Stomach (tissue), 9 donors: Measurements from ENCODE around the gene ABHD1. TPM values are rescaled to one million over a fixed set of nuclear protein-coding genes. Genes with fewer than 3 reads are reported as not detected.

Experiments used
- DNase-seq, 2 donors: peaks; one replicate each; pipeline versions ENCODE4 v3.0.0 to v3.0.0-alpha.2; 2013 to 2019
- H3K27ac ChIP-seq, 5 donors: fragments of 200-600 bp in 4 of 5; sonication (generic) in 4 of 5; one replicate each; pipeline ENCODE4 v1.5.1; 2013 to 2019; ENCODE audit warnings: mild to moderate bottlenecking in 1 of 5, moderate library complexity in 1 of 5
- H3K27me3 ChIP-seq, 3 donors: fragments of 200-600 bp; sonication (generic); one replicate each; pipeline ENCODE4 v1.5.1; 2017 to 2019; ENCODE audit warnings: mixed run types in 1 of 3
- H3K36me3 ChIP-seq, 4 donors: fragments of 200-600 bp; sonication (generic); 1 replicate in 3 of 4; 2 replicates in 1 of 4; pipeline ENCODE4 v1.5.1; 2016 to 2019
- H3K4me1 ChIP-seq, 4 donors: fragments of 200-600 bp; sonication (generic); one replicate each; pipeline ENCODE4 v1.5.1; 2016 to 2019
- H3K4me3 ChIP-seq, 4 donors: fragments of 200-600 bp; sonication (generic) in 3 of 4; one replicate each; pipeline ENCODE4 v1.5.1; 2016 to 2019; ENCODE audit warnings: mild to moderate bottlenecking in 1 of 4
- H3K9me3 ChIP-seq, 4 donors: fragments of 200-600 bp; sonication (generic); one replicate each; pipeline ENCODE4 v1.5.1; 2016 to 2019
- EP300 ChIP-seq: sonication (generic); formaldehyde crosslinking; IDR thresholded peaks from one replicate; pipeline ENCODE4 v1.6.1; 2017; ENCODE audit warnings: antibody characterized with exemption
- POLR2A ChIP-seq, 4 donors: fragments of 450-650 bp; IDR thresholded peaks; one replicate each; pipeline ENCODE4 v1.6.1; 2016; ENCODE audit warnings: antibody characterized with exemption in 4 of 4, control low read depth in 2 of 4, mild to moderate bottlenecking in 1 of 4, moderate library complexity in 1 of 4
- POLR2AphosphoS5 ChIP-seq, 3 donors: sonication (generic); formaldehyde crosslinking; IDR thresholded peaks; one replicate each; pipeline ENCODE4 v1.6.1; 2016; ENCODE audit warnings: antibody characterized with exemption in 3 of 3
- WGBS, 5 donors: extraction: QIAGEN DNeasy Blood & Tissue Kit in 3 of 5; methylation state at CpG; one replicate each; pipeline versions ENCODE4 v1.1.5 to v1.1.7; 2013 to 2018; 5-methylcytosine and 5-hydroxymethylcytosine counted together
- intact Hi-C: fragments of 100-400 bp; cut with DNase I; formaldehyde crosslinking; loops from one replicate; pipeline ENCODE4 v1.15.1; 2023; ENCODE audit warnings: low total_unique reads
- polyA plus RNA-seq, 3 donors: library from polyadenylated mRNA; stranded (reverse); fragments of 200-250 nt; gene quantifications; one replicate each; pipeline ENCODE4 v1.2.3, GENCODE V29; 2013
- total RNA-seq, 5 donors: library from RNA; depleted of rRNA; stranded (reverse); fragments of >200 nt; gene quantifications; one replicate each; pipeline versions ENCODE4 v1.1.0 to v1.2.3, GENCODE V29; 2014 to 2016
- TF ChIP-seq, protein P1 (sequence below), 7 experiments: fragments of 450-650 bp in 4 of 7; fragments of 200-600 bp in 3 of 7; sonication (generic) in 3 of 7; IDR thresholded peaks; one replicate each; pipeline ENCODE4 v1.5.1; 2016 to 2019; ENCODE audit warnings: antibody characterized with exemption in 7 of 7, control low read depth in 2 of 7, mild to moderate bottlenecking in 1 of 7
- donor health status: healthy with polysubstance abuse.
- donor health status: Bipolar disorder and iron deficiency.
- donor health status: healthy.

Gene ABHD1
- total and polyA plus RNA-seq, 8 donors: 0.23 to 0.75 TPM; not detected in 6

DNA sequence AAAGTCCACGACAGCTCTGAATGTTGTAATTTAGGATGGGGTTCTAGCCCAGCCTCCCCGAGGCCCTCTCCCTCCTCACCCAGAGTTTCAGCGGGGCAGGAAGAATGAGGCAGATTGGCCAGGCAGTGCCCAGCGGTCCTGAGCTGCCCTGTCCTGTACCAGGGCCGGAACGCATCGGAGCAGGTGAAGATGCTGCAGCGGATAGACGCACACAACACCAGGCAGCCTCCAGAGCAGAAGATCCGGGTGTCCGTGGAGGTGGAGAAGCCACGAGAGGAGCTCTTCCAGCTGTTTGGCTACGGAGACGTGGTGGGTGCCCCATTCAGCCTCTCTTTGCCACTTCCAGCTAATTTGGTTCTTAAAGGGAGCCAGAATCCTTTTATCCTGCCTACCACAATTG, 26.3 kb upstream of the ABHD1 start:
- H3K9me3 ChIP-seq: no peaks in the 10 kb centered on the region
- H3K27me3 ChIP-seq: no peaks in the 10 kb centered on the region
- no peak overlapping the region for H3K27ac ChIP-seq
- no peak overlapping the region for H3K4me3 ChIP-seq
- DNase-seq: no peak
- H3K4me1 ChIP-seq: peaks cover 0 to 21% (median 16%) of the 10 kb centered on the region in 4 donors
- TF ChIP-seq, protein P1, sequence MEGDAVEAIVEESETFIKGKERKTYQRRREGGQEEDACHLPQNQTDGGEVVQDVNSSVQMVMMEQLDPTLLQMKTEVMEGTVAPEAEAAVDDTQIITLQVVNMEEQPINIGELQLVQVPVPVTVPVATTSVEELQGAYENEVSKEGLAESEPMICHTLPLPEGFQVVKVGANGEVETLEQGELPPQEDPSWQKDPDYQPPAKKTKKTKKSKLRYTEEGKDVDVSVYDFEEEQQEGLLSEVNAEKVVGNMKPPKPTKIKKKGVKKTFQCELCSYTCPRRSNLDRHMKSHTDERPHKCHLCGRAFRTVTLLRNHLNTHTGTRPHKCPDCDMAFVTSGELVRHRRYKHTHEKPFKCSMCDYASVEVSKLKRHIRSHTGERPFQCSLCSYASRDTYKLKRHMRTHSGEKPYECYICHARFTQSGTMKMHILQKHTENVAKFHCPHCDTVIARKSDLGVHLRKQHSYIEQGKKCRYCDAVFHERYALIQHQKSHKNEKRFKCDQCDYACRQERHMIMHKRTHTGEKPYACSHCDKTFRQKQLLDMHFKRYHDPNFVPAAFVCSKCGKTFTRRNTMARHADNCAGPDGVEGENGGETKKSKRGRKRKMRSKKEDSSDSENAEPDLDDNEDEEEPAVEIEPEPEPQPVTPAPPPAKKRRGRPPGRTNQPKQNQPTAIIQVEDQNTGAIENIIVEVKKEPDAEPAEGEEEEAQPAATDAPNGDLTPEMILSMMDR (IDR thresholded peaks at IDR 0.05): no peak
- TF ChIP-seq POLR2A (IDR thresholded peaks at IDR 0.05) (no peak), POLR2AphosphoS5 (IDR thresholded peaks at IDR 0.05) (no peak), EP300 (no peak)
- intact Hi-C loops: no loop called here
- H3K36me3 ChIP-seq: peaks cover 0 to 27% (median 0%) of the 10 kb centered on the region in 4 donors
- 86 to 93% (median 91%) methylated on average over 13 to 14 of the region's 14 CpGs for WGBS, 5 donors

DNA sequence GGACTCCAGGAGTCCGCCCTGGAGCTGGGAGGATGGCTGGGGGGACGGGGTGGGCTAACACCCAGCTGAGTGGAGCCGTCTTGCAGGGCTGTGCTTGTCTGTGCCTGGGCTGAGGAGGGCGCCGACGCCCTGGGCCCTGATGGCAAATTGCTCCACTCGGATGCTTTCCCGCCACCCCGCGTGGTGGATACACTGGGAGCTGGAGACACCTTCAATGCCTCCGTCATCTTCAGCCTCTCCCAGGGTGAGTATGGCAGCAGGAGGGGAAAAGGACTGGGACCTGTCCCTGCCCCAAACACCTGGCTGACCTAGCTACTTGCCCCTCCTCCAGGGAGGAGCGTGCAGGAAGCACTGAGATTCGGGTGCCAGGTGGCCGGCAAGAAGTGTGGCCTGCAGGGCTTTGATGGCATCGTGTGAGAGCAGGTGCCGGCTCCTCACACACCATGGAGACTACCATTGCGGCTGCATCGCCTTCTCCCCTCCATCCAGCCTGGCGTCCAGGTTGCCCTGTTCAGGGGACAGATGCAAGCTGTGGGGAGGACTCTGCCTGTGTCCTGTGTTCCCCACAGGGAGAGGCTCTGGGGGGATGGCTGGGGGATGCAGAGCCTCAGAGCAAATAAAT, 24.2 kb upstream of the ABHD1 start:
- 89 to 92% (median 91%) methylated on average over 9 to 19 of the region's 19 CpGs for WGBS, 5 donors
- Histone ChIP-seq H3K36me3 (peaks cover 0 to 20% (median 0%) of the 10 kb centered on the region in 4 donors), H3K27ac (no peak overlapping the region), H3K27me3 (peaks cover 0 to under 1% (median 0%) of the 10 kb centered on the region in 3 donors), H3K4me3 (no peak overlapping the region), H3K4me1 (peaks cover 0 to 15% (median 12%) of the 10 kb centered on the region in 4 donors), H3K9me3 (no peaks in the 10 kb centered on the region)
- TF ChIP-seq EP300 (no peak), POLR2A (IDR thresholded peaks at IDR 0.05) (no peak), POLR2AphosphoS5 (IDR thresholded peaks at IDR 0.05) (no peak)
- TF ChIP-seq, protein P1 (IDR thresholded peaks at IDR 0.05): no peak
- intact Hi-C loops: no loop called here
- no peak for DNase-seq

DNA sequence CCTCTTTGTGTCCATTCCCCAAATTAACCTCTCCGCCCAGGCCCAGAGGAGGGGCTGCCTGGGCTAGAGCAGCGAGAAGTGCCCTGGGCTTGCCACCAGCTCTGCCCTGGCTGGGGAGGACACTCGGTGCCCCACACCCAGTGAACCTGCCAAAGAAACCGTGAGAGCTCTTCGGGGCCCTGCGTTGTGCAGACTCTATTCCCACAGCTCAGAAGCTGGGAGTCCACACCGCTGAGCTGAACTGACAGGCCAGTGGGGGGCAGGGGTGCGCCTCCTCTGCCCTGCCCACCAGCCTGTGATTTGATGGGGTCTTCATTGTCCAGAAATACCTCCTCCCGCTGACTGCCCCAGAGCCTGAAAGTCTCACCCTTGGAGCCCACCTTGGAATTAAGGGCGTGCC, 23.6 kb upstream of the ABHD1 start:
- Histone ChIP-seq H3K9me3 (no peaks in the 10 kb centered on the region), H3K36me3 (peaks cover 0 to 15% (median 0%) of the 10 kb centered on the region in 4 donors), H3K27me3 (peaks cover 0 to 6% (median 0%) of the 10 kb centered on the region in 3 donors), H3K4me1 (peaks cover 0 to 15% (median 12%) of the 10 kb centered on the region in 4 donors), H3K27ac (no peak overlapping the region), H3K4me3 (no peak overlapping the region)
- WGBS, 5 donors: 76 to 88% (median 86%) methylated on average over 8 to 10 of the region's 10 CpGs
- TF ChIP-seq POLR2A (IDR thresholded peaks at IDR 0.05) (no peak), EP300 (no peak), POLR2AphosphoS5 (IDR thresholded peaks at IDR 0.05) (no peak)
- TF ChIP-seq, protein P1 (IDR thresholded peaks at IDR 0.05): no peak
- DNase-seq: no peak
- intact Hi-C loops: loop anchor here (5.0 to 10.0 kb wide), 2 partner anchors 85 to 182 kb away; partner anchors contain the start of gene TRIM54

DNA sequence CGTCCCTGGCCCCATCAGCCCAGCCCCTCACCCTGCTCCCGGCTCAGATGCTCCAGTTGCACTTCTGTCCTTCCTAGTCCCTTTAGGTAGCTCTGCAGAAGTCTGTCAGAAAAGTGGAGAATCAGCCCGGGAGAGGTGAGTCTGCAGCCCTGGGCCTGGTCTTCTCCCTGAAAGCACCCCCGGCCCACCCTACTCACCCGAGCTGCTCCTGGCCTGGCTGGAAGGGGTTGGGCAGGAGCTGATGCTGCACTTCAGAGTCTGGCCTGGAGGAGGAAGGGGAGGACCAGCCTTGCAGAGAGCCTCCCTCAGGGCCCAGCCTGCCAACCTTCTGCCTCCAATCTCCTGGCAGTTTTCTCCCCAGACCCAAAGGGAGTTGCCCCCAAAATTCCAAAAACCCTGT, 21.3 kb upstream of the ABHD1 start:
- H3K27me3 ChIP-seq: peaks cover 0 to 25% (median 0%) of the 10 kb centered on the region in 3 donors
- TF ChIP-seq, protein P1 (IDR thresholded peaks at IDR 0.05): no peak
- TF ChIP-seq POLR2A (IDR thresholded peaks at IDR 0.05) (no peak), EP300 (no peak), POLR2AphosphoS5 (IDR thresholded peaks at IDR 0.05) (no peak)
- DNase-seq: no peak
- peaks cover 0 to 15% (median 0%) of the 10 kb centered on the region in 4 donors for H3K36me3 ChIP-seq
- no peak overlapping the region for H3K27ac ChIP-seq
- intact Hi-C loops: loop anchor here (5.0 to 10.0 kb wide), 2 partner anchors 82 to 180 kb away; partner anchors contain the start of gene TRIM54
- no peak overlapping the region for H3K4me3 ChIP-seq
- whole genome bisulfite sequencing, 5 donors: 76 to 84% (median 83%) methylated on average over 4 to 5 of the region's 5 CpGs
- no peaks in the 10 kb centered on the region for H3K4me1 ChIP-seq
- no peaks in the 10 kb centered on the region for H3K9me3 ChIP-seq
